DND-41 (cell line): ENCODE measurements around the gene NCK2.

ENCODE experiments used
- ATAC-seq: fragments of 200-7000 bp; cut with Tn5 transposase; 3 replicates; pipeline ENCODE4 v1.9.1; 2021; ENCODE audit warnings: low read depth; ENCODE audit not compliant: insufficient read depth
- DNase-seq: peaks from one replicate; pipeline ENCODE4 v3.0.0-alpha.2; 2020
- H2AFZ ChIP-seq: 2 replicates; pipeline ENCODE4 v1.6.0; 2012; ENCODE audit warnings: low read depth, low read length
- H3K27ac ChIP-seq: 2 replicates; pipeline ENCODE4 v1.5.1; 2012; ENCODE audit warnings: low read length, inconsistent platforms
- H3K27me3 ChIP-seq: fragments of 200-600 bp; sonication (generic); 2 replicates; pipeline ENCODE4 v1.6.0; 2012; ENCODE audit warnings: low read length, mild to moderate bottlenecking, inconsistent platforms; ENCODE audit not compliant: insufficient read depth, poor library complexity
- H3K36me3 ChIP-seq: 2 replicates; pipeline ENCODE4 v1.5.1; 2012; ENCODE audit warnings: low read length, inconsistent platforms; ENCODE audit not compliant: insufficient read depth
- H3K4me1 ChIP-seq: 2 replicates; pipeline ENCODE4 v1.5.1; 2012; ENCODE audit warnings: mild to moderate bottlenecking, low read length; ENCODE audit not compliant: insufficient read depth
- H3K4me2 ChIP-seq: 2 replicates; pipeline ENCODE4 v1.6.0; 2012; ENCODE audit warnings: mild to moderate bottlenecking, moderate library complexity, low read length, inconsistent platforms; ENCODE audit not compliant: insufficient read depth
- H3K4me3 ChIP-seq, 2 experiments: fragments of 200-600 bp in 1 of 2; shearing (Covaris generic) in 1 of 2; 2 replicates each; pipeline ENCODE4 v1.5.1; 2012 to 2016; ENCODE audit warnings: inconsistent platforms in 2 of 2, low read length in 2 of 2, mild to moderate bottlenecking in 2 of 2, low read depth in 1 of 2, moderate library complexity in 1 of 2
- H3K79me2 ChIP-seq: 2 replicates; pipeline ENCODE4 v1.6.0; 2012; ENCODE audit warnings: low read length, inconsistent platforms; ENCODE audit not compliant: insufficient read depth
- H3K9ac ChIP-seq: 2 replicates; pipeline ENCODE4 v1.6.0; 2012; ENCODE audit warnings: low read depth, mild to moderate bottlenecking, inconsistent platforms, low read length, moderate library complexity
- H3K9me3 ChIP-seq: 2 replicates; pipeline ENCODE4 v1.5.1; 2012; ENCODE audit warnings: low read length, moderate library complexity, mild to moderate bottlenecking, inconsistent platforms; ENCODE audit not compliant: insufficient read depth, severe bottlenecking
- H4K20me1 ChIP-seq: 2 replicates; pipeline ENCODE4 v1.6.0; 2012; ENCODE audit warnings: low read length; ENCODE audit not compliant: insufficient read depth
- CTCF ChIP-seq: IDR thresholded peaks from 2 replicates; pipeline ENCODE4 v1.5.1; 2012; ENCODE audit warnings: borderline replicate concordance, low read length, moderate library complexity, mild to moderate bottlenecking; ENCODE audit not compliant: poor library complexity, severe bottlenecking; ENCODE audit errors: extremely low read depth
- EZH2 ChIP-seq: IDR thresholded peaks from 3 replicates; pipeline ENCODE4 v1.6.1; 2012; ENCODE audit warnings: borderline replicate concordance, low read depth, mild to moderate bottlenecking, moderate library complexity, low read length, inconsistent platforms; ENCODE audit not compliant: severe bottlenecking

NCK2 gene

GRCh38 chr2:105868060-105868459 lies 123.3 kb downstream of the NCK2 start:
- no peaks in the 10 kb centered on the region for H3K9me3 ChIP-seq
- no peaks in the 10 kb centered on the region for H3K27me3 ChIP-seq
- no peak overlapping the region for H3K27ac ChIP-seq
- no peaks in the 10 kb centered on the region for H3K4me1 ChIP-seq
- ATAC-seq (no peak), DNase-seq (no peak)
- peaks cover 60% of the 10 kb centered on the region for H4K20me1 ChIP-seq
- no peak overlapping the region for H3K4me3 ChIP-seq
- H3K9ac ChIP-seq = no peak overlapping the region
- no peak overlapping the region for H2AFZ ChIP-seq
- no peak for TF ChIP-seq CTCF
- no peak for TF ChIP-seq EZH2
- peaks cover 19% of the 10 kb centered on the region for H3K36me3 ChIP-seq
- H3K4me2 ChIP-seq = no peak overlapping the region
- H3K79me2 ChIP-seq = peaks cover 56% of the 10 kb centered on the region

- H3K36me3 ChIP-seq = peaks cover 18% of the 10 kb centered on the region
- peaks cover 58% of the 10 kb centered on the region for H4K20me1 ChIP-seq
- no peak overlapping the region for H3K4me3 ChIP-seq
- no peak overlapping the region for H3K27ac ChIP-seq
- H3K9ac ChIP-seq = no peak overlapping the region
- ATAC-seq = no peak
- H3K4me2 ChIP-seq = no peak overlapping the region
- H2AFZ ChIP-seq = no peak overlapping the region
- no peaks in the 10 kb centered on the region for H3K27me3 ChIP-seq
- H3K9me3 ChIP-seq = no peaks in the 10 kb centered on the region
- no peaks in the 10 kb centered on the region for H3K4me1 ChIP-seq
- no peak for DNase-seq
- no peak for TF ChIP-seq EZH2
- no peak for TF ChIP-seq CTCF
- H3K79me2 ChIP-seq = peaks cover 53% of the 10 kb centered on the region
Observed at GRCh38 chr2:105869341-105869740, 124.6 kb downstream of the NCK2 start.

GRCh38 chr2:105870062-105870461 lies 125.3 kb downstream of the NCK2 start:
- no peaks in the 10 kb centered on the region for H3K9me3 ChIP-seq
- H4K20me1 ChIP-seq = peaks cover 57% of the 10 kb centered on the region
- H3K4me3 ChIP-seq = no peak overlapping the region
- no peak overlapping the region for H3K4me2 ChIP-seq
- H3K9ac ChIP-seq = no peak overlapping the region
- H3K79me2 ChIP-seq = peaks cover 51% of the 10 kb centered on the region
- H2AFZ ChIP-seq = no peak overlapping the region
- H3K27me3 ChIP-seq = no peaks in the 10 kb centered on the region
- TF ChIP-seq CTCF (no peak), EZH2 (no peak)
- DNase-seq (no peak), ATAC-seq (no peak)
- peaks cover 18% of the 10 kb centered on the region for H3K36me3 ChIP-seq
- no peak overlapping the region for H3K27ac ChIP-seq
- H3K4me1 ChIP-seq = no peaks in the 10 kb centered on the region

- Histone ChIP-seq H3K4me2 (no peak overlapping the region), H3K9me3 (no peaks in the 10 kb centered on the region), H3K36me3 (peaks cover 18% of the 10 kb centered on the region), H3K9ac (no peak overlapping the region), H4K20me1 (peaks cover 55% of the 10 kb centered on the region), H3K27me3 (no peaks in the 10 kb centered on the region), H3K4me1 (no peaks in the 10 kb centered on the region), H2AFZ (no peak overlapping the region), H3K27ac (no peak overlapping the region), H3K79me2 (peaks cover 46% of the 10 kb centered on the region), H3K4me3 (no peak overlapping the region)
- ATAC-seq (no peak), DNase-seq (no peak)
- TF ChIP-seq EZH2 (no peak), CTCF (no peak)
Observed at GRCh38 chr2:105870858-105871257, 126.1 kb downstream of the NCK2 start.
